GM23338 (cell line): Measurements from ENCODE around the gene CDK2.

Experiments
- CREB1 ChIP-seq: fragments of 250-450 bp; sonication (Bioruptor Pico); IDR thresholded peaks from 2 replicates; pipeline ENCODE4 v1.5.0; 2020; ENCODE audit warnings: low read depth, mild to moderate bottlenecking, moderate library complexity
- EZH2 ChIP-seq: fragments of 200-600 bp; sonication (generic); IDR thresholded peaks from one replicate; pipeline ENCODE4 v1.8.0; 2017; ENCODE audit warnings: antibody characterized with exemption, mild to moderate bottlenecking, low read depth; ENCODE audit not compliant: unreplicated experiment
- EZH2phosphoT487 ChIP-seq: fragments of 200-600 bp; sonication (generic); IDR thresholded peaks from one replicate; pipeline ENCODE4 v1.8.1; 2018; ENCODE audit warnings: antibody characterized with exemption; ENCODE audit not compliant: unreplicated experiment
- JUNB ChIP-seq: IDR thresholded peaks from one replicate; pipeline ENCODE4 v1.6.1; 2016; ENCODE audit warnings: antibody characterized with exemption; ENCODE audit not compliant: unreplicated experiment
- NANOG ChIP-seq: IDR thresholded peaks from 2 replicates; pipeline ENCODE4 v1.6.1; 2016; ENCODE audit warnings: antibody characterized with exemption, borderline replicate concordance
- POLR2AphosphoS5 ChIP-seq: IDR thresholded peaks from 2 replicates; pipeline ENCODE4 v1.6.1; 2016; ENCODE audit warnings: antibody characterized with exemption, low read depth
- STAT1 ChIP-seq: IDR thresholded peaks from one replicate; pipeline ENCODE4 v1.6.1; 2016; ENCODE audit warnings: antibody characterized with exemption; ENCODE audit not compliant: unreplicated experiment
- ZNF114 ChIP-seq: fragments of 250-450 bp; sonication (Bioruptor Pico); IDR thresholded peaks from 2 replicates; pipeline ENCODE4 v1.5.0; 2020; ENCODE audit warnings: mild to moderate bottlenecking, moderate library complexity
- ZNF331 ChIP-seq: fragments of 250-450 bp; sonication (Bioruptor Pico); IDR thresholded peaks from 2 replicates; pipeline ENCODE4 v1.5.0; 2020; ENCODE audit warnings: low read depth, mild to moderate bottlenecking, moderate library complexity
- TF ChIP-seq, protein P1 (sequence below), 2 experiments: fragments of 200-600 bp in 1 of 2; sonication (generic) in 1 of 2; conservative IDR thresholded peaks; 2 replicates each; pipeline versions ENCODE4 v1.5.1 to v1.6.1; 2016 to 2017; ENCODE audit warnings: antibody characterized with exemption in 2 of 2, low read depth in 2 of 2, mild to moderate bottlenecking in 2 of 2, moderate library complexity in 1 of 2
- TF ChIP-seq, protein P2 (sequence below): fragments of 250-450 bp; sonication (Bioruptor Pico); IDR thresholded peaks from 2 replicates; pipeline ENCODE4 v1.5.0; 2020; ENCODE audit warnings: mild to moderate bottlenecking, moderate library complexity
- TF ChIP-seq, protein P3 (sequence below): IDR thresholded peaks from one replicate; pipeline ENCODE4 v1.6.1; 2018; ENCODE audit warnings: antibody characterized with exemption; ENCODE audit not compliant: unreplicated experiment

DNA sequence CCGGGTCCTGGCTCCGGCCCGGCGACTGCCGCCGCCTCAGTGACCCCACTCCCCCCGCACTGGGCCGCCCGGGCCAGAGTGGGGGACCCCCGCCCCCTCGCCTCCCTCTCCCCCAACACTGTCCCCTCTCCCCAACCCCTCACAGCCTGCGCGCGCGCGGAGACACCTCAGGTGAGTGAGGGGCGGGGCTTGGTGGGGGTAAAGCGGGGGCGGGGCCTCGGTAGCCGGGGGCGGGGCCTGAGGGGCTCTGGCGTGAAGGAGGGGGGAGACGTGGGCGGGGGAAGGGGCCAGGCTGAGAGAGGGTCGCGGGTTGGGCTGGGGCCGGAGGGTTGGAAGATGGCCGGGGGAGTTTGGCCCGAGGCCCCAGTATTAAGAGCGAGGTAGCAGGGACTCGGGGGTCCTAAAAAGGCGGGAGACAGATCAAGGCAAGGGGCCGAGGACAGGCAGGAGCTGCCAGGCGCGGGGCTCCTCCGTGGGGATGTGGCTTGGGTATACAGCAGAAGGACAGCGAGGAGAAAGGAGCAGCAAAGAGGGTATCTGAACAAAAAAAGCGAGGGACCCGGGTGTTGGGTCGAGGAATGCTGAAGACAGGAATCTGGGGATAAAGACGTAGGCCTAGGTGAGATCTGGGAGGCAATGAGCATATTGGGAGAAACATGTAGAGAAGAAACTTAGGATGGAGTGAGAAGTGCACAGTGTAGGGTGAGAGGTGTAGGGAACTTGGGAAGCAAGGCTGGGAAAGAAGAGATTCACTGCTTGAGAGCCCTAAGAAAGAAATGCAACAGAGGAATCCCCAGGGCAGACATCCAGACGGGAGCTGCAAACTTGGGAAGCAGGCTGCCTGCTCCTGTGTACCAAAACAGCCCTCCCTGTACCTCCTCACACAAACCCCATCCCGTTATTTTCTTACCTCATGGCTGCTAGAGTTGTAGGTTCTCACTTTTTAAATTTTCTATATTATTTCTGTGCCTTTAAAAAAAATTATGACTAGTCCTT, 41.2 kb downstream of the CDK2 start:
- TF ChIP-seq EZH2 (no peak), EZH2phosphoT487 (no peak), JUNB (no peak), ZNF331 (CRISPR knock-in tag) (no peak), ZNF114 (CRISPR knock-in tag) (no peak), CREB1 (CRISPR knock-in tag) (0 out of 2 replicates have a peak, but pooled peaks have one; percentile 2), POLR2AphosphoS5 (peak; percentile 23; the same call in 1 of the 2 replicates), STAT1 (no peak), NANOG (no peak)
- TF ChIP-seq, protein P1, sequence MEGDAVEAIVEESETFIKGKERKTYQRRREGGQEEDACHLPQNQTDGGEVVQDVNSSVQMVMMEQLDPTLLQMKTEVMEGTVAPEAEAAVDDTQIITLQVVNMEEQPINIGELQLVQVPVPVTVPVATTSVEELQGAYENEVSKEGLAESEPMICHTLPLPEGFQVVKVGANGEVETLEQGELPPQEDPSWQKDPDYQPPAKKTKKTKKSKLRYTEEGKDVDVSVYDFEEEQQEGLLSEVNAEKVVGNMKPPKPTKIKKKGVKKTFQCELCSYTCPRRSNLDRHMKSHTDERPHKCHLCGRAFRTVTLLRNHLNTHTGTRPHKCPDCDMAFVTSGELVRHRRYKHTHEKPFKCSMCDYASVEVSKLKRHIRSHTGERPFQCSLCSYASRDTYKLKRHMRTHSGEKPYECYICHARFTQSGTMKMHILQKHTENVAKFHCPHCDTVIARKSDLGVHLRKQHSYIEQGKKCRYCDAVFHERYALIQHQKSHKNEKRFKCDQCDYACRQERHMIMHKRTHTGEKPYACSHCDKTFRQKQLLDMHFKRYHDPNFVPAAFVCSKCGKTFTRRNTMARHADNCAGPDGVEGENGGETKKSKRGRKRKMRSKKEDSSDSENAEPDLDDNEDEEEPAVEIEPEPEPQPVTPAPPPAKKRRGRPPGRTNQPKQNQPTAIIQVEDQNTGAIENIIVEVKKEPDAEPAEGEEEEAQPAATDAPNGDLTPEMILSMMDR (conservative IDR thresholded peaks at IDR 0.05; ENCODE audit: low read depth in 2 of 2): no peak
- TF ChIP-seq, protein P2, sequence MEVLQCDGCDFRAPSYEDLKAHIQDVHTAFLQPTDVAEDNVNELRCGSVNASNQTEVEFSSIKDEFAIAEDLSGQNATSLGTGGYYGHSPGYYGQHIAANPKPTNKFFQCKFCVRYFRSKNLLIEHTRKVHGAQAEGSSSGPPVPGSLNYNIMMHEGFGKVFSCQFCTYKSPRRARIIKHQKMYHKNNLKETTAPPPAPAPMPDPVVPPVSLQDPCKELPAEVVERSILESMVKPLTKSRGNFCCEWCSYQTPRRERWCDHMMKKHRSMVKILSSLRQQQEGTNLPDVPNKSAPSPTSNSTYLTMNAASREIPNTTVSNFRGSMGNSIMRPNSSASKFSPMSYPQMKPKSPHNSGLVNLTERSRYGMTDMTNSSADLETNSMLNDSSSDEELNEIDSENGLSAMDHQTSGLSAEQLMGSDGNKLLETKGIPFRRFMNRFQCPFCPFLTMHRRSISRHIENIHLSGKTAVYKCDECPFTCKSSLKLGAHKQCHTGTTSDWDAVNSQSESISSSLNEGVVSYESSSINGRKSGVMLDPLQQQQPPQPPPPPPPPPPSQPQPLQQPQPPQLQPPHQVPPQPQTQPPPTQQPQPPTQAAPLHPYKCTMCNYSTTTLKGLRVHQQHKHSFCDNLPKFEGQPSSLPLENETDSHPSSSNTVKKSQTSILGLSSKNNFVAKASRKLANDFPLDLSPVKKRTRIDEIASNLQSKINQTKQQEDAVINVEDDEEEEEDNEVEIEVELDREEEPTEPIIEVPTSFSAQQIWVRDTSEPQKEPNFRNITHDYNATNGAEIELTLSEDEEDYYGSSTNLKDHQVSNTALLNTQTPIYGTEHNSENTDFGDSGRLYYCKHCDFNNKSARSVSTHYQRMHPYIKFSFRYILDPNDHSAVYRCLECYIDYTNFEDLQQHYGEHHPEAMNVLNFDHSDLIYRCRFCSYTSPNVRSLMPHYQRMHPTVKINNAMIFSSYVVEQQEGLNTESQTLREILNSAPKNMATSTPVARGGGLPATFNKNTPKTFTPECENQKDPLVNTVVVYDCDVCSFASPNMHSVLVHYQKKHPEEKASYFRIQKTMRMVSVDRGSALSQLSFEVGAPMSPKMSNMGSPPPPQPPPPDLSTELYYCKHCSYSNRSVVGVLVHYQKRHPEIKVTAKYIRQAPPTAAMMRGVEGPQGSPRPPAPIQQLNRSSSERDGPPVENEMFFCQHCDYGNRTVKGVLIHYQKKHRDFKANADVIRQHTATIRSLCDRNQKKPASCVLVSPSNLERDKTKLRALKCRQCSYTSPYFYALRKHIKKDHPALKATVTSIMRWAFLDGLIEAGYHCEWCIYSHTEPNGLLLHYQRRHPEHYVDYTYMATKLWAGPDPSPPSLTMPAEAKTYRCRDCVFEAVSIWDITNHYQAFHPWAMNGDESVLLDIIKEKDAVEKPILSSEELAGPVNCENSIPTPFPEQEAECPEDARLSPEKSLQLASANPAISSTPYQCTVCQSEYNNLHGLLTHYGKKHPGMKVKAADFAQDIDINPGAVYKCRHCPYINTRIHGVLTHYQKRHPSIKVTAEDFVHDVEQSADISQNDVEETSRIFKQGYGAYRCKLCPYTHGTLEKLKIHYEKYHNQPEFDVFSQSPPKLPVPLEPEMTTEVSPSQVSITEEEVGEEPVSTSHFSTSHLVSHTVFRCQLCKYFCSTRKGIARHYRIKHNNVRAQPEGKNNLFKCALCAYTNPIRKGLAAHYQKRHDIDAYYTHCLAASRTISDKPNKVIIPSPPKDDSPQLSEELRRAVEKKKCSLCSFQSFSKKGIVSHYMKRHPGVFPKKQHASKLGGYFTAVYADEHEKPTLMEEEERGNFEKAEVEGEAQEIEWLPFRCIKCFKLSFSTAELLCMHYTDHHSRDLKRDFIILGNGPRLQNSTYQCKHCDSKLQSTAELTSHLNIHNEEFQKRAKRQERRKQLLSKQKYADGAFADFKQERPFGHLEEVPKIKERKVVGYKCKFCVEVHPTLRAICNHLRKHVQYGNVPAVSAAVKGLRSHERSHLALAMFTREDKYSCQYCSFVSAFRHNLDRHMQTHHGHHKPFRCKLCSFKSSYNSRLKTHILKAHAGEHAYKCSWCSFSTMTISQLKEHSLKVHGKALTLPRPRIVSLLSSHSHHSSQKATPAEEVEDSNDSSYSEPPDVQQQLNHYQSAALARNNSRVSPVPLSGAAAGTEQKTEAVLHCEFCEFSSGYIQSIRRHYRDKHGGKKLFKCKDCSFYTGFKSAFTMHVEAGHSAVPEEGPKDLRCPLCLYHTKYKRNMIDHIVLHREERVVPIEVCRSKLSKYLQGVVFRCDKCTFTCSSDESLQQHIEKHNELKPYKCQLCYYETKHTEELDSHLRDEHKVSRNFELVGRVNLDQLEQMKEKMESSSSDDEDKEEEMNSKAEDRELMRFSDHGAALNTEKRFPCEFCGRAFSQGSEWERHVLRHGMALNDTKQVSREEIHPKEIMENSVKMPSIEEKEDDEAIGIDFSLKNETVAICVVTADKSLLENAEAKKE (CRISPR knock-in tag): no peak
- TF ChIP-seq, protein P3, sequence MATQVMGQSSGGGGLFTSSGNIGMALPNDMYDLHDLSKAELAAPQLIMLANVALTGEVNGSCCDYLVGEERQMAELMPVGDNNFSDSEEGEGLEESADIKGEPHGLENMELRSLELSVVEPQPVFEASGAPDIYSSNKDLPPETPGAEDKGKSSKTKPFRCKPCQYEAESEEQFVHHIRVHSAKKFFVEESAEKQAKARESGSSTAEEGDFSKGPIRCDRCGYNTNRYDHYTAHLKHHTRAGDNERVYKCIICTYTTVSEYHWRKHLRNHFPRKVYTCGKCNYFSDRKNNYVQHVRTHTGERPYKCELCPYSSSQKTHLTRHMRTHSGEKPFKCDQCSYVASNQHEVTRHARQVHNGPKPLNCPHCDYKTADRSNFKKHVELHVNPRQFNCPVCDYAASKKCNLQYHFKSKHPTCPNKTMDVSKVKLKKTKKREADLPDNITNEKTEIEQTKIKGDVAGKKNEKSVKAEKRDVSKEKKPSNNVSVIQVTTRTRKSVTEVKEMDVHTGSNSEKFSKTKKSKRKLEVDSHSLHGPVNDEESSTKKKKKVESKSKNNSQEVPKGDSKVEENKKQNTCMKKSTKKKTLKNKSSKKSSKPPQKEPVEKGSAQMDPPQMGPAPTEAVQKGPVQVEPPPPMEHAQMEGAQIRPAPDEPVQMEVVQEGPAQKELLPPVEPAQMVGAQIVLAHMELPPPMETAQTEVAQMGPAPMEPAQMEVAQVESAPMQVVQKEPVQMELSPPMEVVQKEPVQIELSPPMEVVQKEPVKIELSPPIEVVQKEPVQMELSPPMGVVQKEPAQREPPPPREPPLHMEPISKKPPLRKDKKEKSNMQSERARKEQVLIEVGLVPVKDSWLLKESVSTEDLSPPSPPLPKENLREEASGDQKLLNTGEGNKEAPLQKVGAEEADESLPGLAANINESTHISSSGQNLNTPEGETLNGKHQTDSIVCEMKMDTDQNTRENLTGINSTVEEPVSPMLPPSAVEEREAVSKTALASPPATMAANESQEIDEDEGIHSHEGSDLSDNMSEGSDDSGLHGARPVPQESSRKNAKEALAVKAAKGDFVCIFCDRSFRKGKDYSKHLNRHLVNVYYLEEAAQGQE: no peak
